Left lung (tissue), 10 donors: ENCODE results near the gene HDAC9. TPM values are rescaled to one million over a fixed set of nuclear protein-coding genes. Genes with fewer than 3 reads are reported as not detected.
A peak's percentile ranks its signal among the peaks of the same experiment; 100 is the strongest.

Experiments
- ATAC-seq: fragments of 200-7000 bp; cut with Tn5 transposase; one replicate; pipeline ENCODE4 v1.9.1; 2020; ENCODE audit warnings: moderate library complexity
- DNase-seq, 4 donors: peaks; one replicate each; pipeline ENCODE4 v3.0.0-alpha.2; 2013 to 2020
- H3K27ac ChIP-seq, 2 donors: fragments of 200-600 bp; sonication (generic) in 1 of 2; one replicate each; pipeline versions ENCODE4 v1.5.0 to v1.8.0; 2020 to 2021
- H3K27me3 ChIP-seq, 2 donors: fragments of 200-600 bp; sonication (generic) in 1 of 2; one replicate each; pipeline versions ENCODE4 v1.5.0 to v1.8.0; 2020 to 2021
- H3K36me3 ChIP-seq, 2 donors: fragments of 200-600 bp; sonication (generic) in 1 of 2; one replicate each; pipeline versions ENCODE4 v1.5.0 to v1.8.0; 2020 to 2021
- H3K4me1 ChIP-seq, 2 donors: fragments of 200-600 bp; one replicate each; pipeline ENCODE4 v1.8.0; 2021
- H3K4me3 ChIP-seq, 2 donors: fragments of 200-600 bp; sonication (generic) in 1 of 2; one replicate each; pipeline versions ENCODE4 v1.5.0 to v1.8.0; 2020 to 2021; ENCODE audit warnings: mild to moderate bottlenecking in 1 of 2
- H3K9me3 ChIP-seq, 2 donors: fragments of 200-600 bp; sonication (generic) in 1 of 2; one replicate each; pipeline versions ENCODE4 v1.5.0 to v1.8.0; 2020 to 2021
- intact Hi-C, 2 donors: fragments of 100-400 bp; cut with DNase I; formaldehyde crosslinking; loops; one replicate each; pipeline versions ENCODE4 v1.11.2 to v1.14.2; 2022
- polyA plus RNA-seq, 6 donors: library from polyadenylated mRNA; unstranded; fragments of 120-200 nt; gene quantifications; one replicate each; pipeline ENCODE4 v1.2.1, GENCODE V29; 2013; ENCODE audit not compliant: insufficient read length in 6 of 6
- total RNA-seq, 2 donors: library from RNA; stranded (reverse); fragmentation: NEBNext Ultra II Directional; extraction: Animal tissue kit (Norgen Biotek cat#: 25700); gene quantifications; one replicate each; pipeline ENCODE4 v1.2.1, GENCODE V29; 2021
- TF ChIP-seq, protein P1 (sequence below), 2 donors: fragments of 200-600 bp; sonication (generic) in 1 of 2; IDR thresholded peaks; one replicate each; pipeline versions ENCODE4 v1.5.0 to v1.8.0; 2021; ENCODE audit warnings: antibody characterized with exemption in 2 of 2
- donor health status: DM: no; HTN: yes; CAD: no.
- donor health status: DM: no; HTN: no; CAD: no.

Gene HDAC9
- total and polyA plus RNA-seq, 8 donors = 6.7 to 13.2 (median 9.6) TPM

DNA sequence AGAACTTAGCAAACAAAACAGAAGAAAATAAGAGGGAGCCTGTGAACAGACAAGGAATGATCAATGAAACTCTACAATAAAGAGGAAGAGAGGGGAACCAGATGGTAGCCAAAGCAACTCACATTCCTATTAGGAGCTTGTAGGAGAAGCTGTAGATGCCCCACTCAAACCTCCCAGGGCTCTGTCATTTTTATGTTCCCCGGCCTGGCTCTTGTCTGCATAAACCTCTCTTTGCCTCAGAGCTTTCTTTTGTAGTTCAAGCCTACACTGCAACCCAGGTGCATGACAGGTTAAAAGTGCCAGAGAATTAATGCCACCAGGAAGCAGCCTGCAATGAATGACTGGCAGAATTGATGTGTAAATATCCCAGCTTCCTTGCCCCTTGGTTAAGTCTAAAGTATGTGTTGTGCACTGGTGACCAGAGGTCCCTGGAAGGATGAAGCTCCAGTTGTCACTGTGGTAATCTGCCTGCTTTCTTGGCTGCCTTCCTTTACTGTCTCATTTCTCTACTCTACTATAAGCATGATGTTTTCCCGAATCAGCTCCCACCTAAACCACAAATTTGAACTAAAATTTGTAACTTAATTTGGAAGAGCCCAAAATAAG lies 40.4 kb downstream of the HDAC9 start:
- TF ChIP-seq, protein P1, sequence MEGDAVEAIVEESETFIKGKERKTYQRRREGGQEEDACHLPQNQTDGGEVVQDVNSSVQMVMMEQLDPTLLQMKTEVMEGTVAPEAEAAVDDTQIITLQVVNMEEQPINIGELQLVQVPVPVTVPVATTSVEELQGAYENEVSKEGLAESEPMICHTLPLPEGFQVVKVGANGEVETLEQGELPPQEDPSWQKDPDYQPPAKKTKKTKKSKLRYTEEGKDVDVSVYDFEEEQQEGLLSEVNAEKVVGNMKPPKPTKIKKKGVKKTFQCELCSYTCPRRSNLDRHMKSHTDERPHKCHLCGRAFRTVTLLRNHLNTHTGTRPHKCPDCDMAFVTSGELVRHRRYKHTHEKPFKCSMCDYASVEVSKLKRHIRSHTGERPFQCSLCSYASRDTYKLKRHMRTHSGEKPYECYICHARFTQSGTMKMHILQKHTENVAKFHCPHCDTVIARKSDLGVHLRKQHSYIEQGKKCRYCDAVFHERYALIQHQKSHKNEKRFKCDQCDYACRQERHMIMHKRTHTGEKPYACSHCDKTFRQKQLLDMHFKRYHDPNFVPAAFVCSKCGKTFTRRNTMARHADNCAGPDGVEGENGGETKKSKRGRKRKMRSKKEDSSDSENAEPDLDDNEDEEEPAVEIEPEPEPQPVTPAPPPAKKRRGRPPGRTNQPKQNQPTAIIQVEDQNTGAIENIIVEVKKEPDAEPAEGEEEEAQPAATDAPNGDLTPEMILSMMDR (IDR thresholded peaks at IDR 0.05) = no peak
- intact Hi-C loops = no loop called here
- Histone ChIP-seq H3K27ac (no peak overlapping the region), H3K4me1 (no peaks in the 10 kb centered on the region), H3K36me3 (no peaks in the 10 kb centered on the region), H3K27me3 (no peaks in the 10 kb centered on the region), H3K9me3 (no peaks in the 10 kb centered on the region), H3K4me3 (no peak overlapping the region)
- DNase-seq (no peak), ATAC-seq (no peak)

GRCh38 chr7:18536486-18536885 lies 40.9 kb downstream of the HDAC9 start:
- H3K36me3 ChIP-seq = no peaks in the 10 kb centered on the region
- H3K4me1 ChIP-seq = peaks cover 0 to 4% of the 10 kb centered on the region in 2 donors
- no peaks in the 10 kb centered on the region for H3K27me3 ChIP-seq
- ATAC-seq (no peak), DNase-seq (no peak)
- TF ChIP-seq, protein P1 (IDR thresholded peaks at IDR 0.05) = no peak
- H3K9me3 ChIP-seq = no peaks in the 10 kb centered on the region
- intact Hi-C loops = no loop called here
- H3K27ac ChIP-seq = no peak overlapping the region
- no peak overlapping the region for H3K4me3 ChIP-seq

DNA sequence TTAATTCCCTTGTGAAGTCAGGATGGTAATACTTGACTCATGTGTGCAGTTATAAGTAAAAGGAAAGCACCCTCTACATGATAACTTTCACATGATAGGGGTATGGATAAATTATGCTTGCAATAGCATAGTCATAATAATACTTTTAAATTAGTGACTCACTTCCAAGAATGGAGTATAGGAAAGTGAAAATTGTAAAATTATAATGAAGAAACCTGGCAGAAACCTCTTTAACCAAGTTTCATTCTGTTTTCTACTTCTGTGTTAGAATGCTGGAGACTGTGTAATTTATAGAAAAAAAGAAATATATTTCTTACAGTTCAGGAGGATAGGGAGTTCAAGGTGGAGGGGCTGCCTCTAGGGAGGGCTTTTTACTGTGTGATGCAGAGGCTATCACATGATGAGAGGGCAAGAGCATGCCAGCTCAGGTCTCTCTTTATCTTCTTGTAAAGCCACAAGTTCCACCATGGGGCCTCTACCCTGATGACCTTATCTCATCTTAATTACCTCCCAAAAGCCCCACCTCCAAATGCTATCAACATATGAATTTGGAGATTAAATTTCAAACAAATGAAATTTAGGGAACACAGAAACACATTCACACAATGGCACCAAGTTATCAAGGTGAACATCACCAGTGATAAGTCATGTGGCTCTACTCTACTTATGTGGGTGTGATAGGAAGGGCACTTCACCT lies 43.2 kb downstream of the HDAC9 start:
- peaks cover 0 to 4% of the 10 kb centered on the region in 2 donors for H3K4me1 ChIP-seq
- intact Hi-C loops = no loop called here
- H3K9me3 ChIP-seq = no peaks in the 10 kb centered on the region
- H3K27ac ChIP-seq = no peak overlapping the region
- no peaks in the 10 kb centered on the region for H3K36me3 ChIP-seq
- no peaks in the 10 kb centered on the region for H3K27me3 ChIP-seq
- DNase-seq (no peak), ATAC-seq (no peak)
- no peak overlapping the region for H3K4me3 ChIP-seq
- TF ChIP-seq, protein P1 (IDR thresholded peaks at IDR 0.05) = no peak

GRCh38 chr7:18540396-18540795 lies 44.8 kb downstream of the HDAC9 start:
- ATAC-seq (no peak), DNase-seq (no peak)
- H3K27me3 ChIP-seq = no peaks in the 10 kb centered on the region
- no peak overlapping the region for H3K27ac ChIP-seq
- peaks cover 0 to 4% of the 10 kb centered on the region in 2 donors for H3K4me1 ChIP-seq
- intact Hi-C loops = no loop called here
- no peaks in the 10 kb centered on the region for H3K36me3 ChIP-seq
- no peaks in the 10 kb centered on the region for H3K9me3 ChIP-seq
- TF ChIP-seq, protein P1 (IDR thresholded peaks at IDR 0.05) = no peak
- H3K4me3 ChIP-seq = no peak overlapping the region

DNA sequence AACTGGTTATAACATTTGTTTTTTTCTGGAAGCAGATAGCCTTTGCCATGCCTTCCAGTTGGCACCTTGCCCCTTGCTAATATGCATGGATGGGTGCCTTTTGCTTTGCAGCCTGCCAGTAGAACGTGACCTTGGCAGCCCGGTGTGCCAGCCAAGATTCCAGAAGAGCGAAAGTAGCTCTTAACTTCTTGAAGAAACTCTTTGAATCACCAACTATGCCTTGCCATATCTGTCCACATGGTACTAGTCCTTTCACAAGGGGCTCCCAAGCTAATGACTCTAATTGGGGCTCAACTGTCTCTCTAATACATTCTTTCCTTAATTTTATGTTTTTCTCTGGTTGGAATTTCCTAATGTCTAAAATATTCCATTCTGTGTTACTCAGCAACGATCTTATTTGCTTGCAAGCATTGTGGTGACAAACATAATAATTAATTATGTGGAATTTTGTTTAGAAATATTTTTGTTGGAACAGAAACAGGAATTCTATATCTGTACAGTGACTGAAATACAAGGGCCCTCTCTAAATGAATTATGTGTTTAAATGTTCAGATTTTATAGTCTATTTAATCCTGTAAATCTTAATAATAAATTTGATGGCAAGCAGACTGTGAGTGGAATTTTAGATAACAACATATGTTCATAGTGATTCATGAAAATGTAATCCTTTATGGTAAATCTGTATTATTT lies 45.8 kb downstream of the HDAC9 start:
- H3K27me3 ChIP-seq = no peaks in the 10 kb centered on the region
- ATAC-seq (peak; percentile 72), DNase-seq (peak in 3 of 4 donors; percentile 19 to 39 (median 28))
- H3K4me3 ChIP-seq = no peak overlapping the region
- H3K27ac ChIP-seq = no peak overlapping the region
- peaks cover 0 to 4% of the 10 kb centered on the region in 2 donors for H3K4me1 ChIP-seq
- H3K9me3 ChIP-seq = no peaks in the 10 kb centered on the region
- intact Hi-C loops = no loop called here
- H3K36me3 ChIP-seq = no peaks in the 10 kb centered on the region
- TF ChIP-seq, protein P1 (IDR thresholded peaks at IDR 0.05) = no peak
